ENCODE results near the gene SSC4D.
"Not testable (repeated sequence)": the region's sequence is repeated elsewhere in the genome, so short reads cannot be mapped to it uniquely, and the experiment has no call there.

SSC4D gene

GRCh38 chr7:76409537-76409936 lies at the start of gene SSC4D:
Gene SSC4D, minus strand, starts transcription at chr7:76409697. Its CDS starts 5,258 bp downstream, at chr7:76404439.
- DNase-seq, result no peak

- DNase-seq, result not testable (repeated sequence)
Measured at GRCh38 chr7:76458504-76458903, 49.0 kb upstream of the SSC4D start.

- not testable (repeated sequence) for DNase-seq
Measured at GRCh38 chr7:76457017-76457416, 47.5 kb upstream of the SSC4D start.

- not testable (repeated sequence) for DNase-seq
Measured at GRCh38 chr7:76445577-76446008, 36.1 kb upstream of the SSC4D start.

GRCh38 chr7:76443846-76444245 lies 34.3 kb upstream of the SSC4D start:
- DNase-seq, result peak; percentile 20

- DNase-seq, result not testable (repeated sequence)
Measured at GRCh38 chr7:76442664-76443446, 33.4 kb upstream of the SSC4D start.

GRCh38 chr7:76441792-76442191 lies 32.3 kb upstream of the SSC4D start:
- DNase-seq, result not testable (repeated sequence)

GRCh38 chr7:76440404-76440803 lies 30.9 kb upstream of the SSC4D start:
- not testable (repeated sequence) for DNase-seq

GRCh38 chr7:76439120-76439888 lies 29.8 kb upstream of the SSC4D start:
- DNase-seq, result not testable (repeated sequence)

- peak; percentile 50 for DNase-seq
Measured at GRCh38 chr7:76437873-76438272, 28.4 kb upstream of the SSC4D start.

GRCh38 chr7:76430836-76431235 lies 21.3 kb upstream of the SSC4D start:
- no peak for DNase-seq

GRCh38 chr7:76430211-76430610 lies 20.7 kb upstream of the SSC4D start:
- DNase-seq, result no peak

- DNase-seq, result no peak
Measured at GRCh38 chr7:76428868-76429805, 19.6 kb upstream of the SSC4D start.

GRCh38 chr7:76428149-76428823 lies 18.8 kb upstream of the SSC4D start:
- no peak for DNase-seq

- no peak for DNase-seq
Measured at GRCh38 chr7:76427635-76428034, 18.1 kb upstream of the SSC4D start.

- no peak for DNase-seq
Measured at GRCh38 chr7:76426246-76426645, 16.7 kb upstream of the SSC4D start.

GRCh38 chr7:76425558-76425957 lies 16.1 kb upstream of the SSC4D start:
- not testable (repeated sequence) for DNase-seq

- no peak for DNase-seq
Measured at GRCh38 chr7:76425156-76425555, 15.7 kb upstream of the SSC4D start.

- no peak for DNase-seq
Measured at GRCh38 chr7:76424413-76425111, 15.1 kb upstream of the SSC4D start, which contains the start of gene ZP3. Gene ZP3, plus strand, starts transcription at chr7:76424950. Its CDS starts 15 bp downstream, at chr7:76424965.

- no peak for DNase-seq
Measured at GRCh38 chr7:76423666-76424412, 14.3 kb upstream of the SSC4D start.

GRCh38 chr7:76421097-76421496 lies 11.6 kb upstream of the SSC4D start:
- DNase-seq, result not testable (repeated sequence)
